Activated CD8-positive, alpha-beta memory T cell treated with anti-CD3 and anti-CD28 coated beads for 36 hours (primary cell): ENCODE data around the gene FIBIN. TPM values are rescaled to one million over a fixed set of nuclear protein-coding genes. Genes with fewer than 3 reads are reported as not detected.

Experiments
- CTCF ChIA-PET: fragments of 350-600 bp; sonication (Branson Sonifier 250); formaldehyde crosslinking; loops from one replicate; lab custom pipeline; 2021; ENCODE audit warnings: antibody characterized with exemption; lab: Charles Lee
- POLR2A ChIA-PET: fragments of 350-600 bp; sonication (Branson Sonifier 250); formaldehyde crosslinking; loops from one replicate; lab custom pipeline; 2021; ENCODE audit warnings: antibody characterized with exemption; lab: Charles Lee
- total RNA-seq, 2 experiments: library from RNA; stranded (reverse); gene quantifications; one replicate each; pipeline ENCODE4 v1.2.3, GENCODE V29; 2021

Gene FIBIN
- total RNA-seq, 2 experiments from 2014 or later, result not detected

DNA sequence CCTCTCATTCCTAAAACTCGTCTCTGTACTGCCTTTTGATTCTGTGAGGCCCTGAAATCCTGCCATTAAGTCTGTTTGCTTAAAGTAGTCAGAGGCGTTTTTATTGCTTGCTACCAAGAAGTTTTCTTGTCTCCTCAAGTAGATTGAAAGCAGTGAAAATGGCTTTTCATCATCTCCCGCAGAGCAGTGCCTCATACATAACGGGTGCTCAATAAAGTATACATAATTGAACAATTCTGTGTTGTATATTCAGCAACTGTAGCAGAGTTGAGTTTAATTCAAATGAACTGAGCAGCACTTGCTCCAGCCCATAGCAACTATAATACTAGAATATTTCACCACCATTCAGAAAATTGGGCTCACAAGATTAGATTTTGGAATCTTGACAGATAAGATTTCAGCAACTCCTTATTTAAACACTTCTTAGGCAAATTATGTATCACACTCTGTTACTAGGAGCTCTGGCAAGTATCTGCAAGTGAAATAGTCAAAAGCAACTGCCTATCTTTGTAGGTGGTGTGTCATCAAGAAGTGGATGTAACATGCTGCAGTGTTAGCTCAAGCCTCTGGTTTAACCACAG is 20.0 kb downstream of the FIBIN start:
- CTCF ChIA-PET, result no interaction called here
- POLR2A ChIA-PET, result no interaction called here

DNA sequence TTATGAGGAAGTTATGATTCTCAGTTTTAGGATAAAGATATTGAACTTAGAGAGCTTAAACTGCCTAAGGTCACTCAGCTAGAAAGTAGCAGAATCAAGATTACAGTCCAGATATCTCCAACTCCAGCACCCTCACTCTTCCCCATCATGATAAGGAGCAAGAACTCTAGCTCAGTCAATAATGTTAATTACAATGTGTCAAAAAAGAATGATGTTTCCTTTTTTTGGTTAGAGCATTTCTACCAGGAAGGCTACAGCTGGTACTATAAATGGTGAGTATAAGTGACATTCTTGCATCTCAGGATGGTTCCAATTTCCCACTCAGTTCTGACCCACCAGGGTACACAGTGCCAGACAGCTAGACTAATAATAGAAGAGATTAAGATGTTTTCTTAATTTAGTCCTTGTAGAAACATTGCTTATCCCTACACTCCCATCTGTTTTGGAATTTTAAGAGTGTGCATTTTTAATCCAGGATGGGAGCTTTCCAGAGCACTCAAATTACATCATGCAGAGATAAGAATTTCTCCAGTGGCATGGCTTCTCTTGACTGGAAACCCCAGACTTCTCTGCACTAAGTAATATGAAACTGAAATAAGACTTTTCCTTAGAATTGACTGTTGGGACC is 25.1 kb downstream of the FIBIN start:
- CTCF ChIA-PET, result no interaction called here
- POLR2A ChIA-PET, result no interaction called here

DNA sequence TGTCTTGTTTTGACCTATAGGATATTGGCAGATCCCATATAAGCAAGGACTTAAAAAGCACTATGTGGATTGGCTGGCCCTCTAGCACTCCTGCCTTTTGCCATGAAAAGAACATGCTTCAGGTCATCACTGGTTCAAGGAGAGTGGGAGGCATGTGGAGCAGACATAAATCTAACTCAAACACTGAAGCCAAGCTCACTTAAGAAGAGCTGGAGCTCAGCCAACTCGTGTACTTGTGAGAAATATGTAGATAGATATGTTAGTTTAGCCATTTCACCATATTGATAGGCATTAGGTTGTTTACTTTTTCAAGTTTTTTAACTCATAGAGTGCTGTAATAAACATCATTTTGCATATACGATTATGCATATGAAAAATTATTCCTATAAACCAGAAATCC is 26.8 kb downstream of the FIBIN start:
- ChIA-PET CTCF (no interaction called here), POLR2A (no interaction called here)

DNA sequence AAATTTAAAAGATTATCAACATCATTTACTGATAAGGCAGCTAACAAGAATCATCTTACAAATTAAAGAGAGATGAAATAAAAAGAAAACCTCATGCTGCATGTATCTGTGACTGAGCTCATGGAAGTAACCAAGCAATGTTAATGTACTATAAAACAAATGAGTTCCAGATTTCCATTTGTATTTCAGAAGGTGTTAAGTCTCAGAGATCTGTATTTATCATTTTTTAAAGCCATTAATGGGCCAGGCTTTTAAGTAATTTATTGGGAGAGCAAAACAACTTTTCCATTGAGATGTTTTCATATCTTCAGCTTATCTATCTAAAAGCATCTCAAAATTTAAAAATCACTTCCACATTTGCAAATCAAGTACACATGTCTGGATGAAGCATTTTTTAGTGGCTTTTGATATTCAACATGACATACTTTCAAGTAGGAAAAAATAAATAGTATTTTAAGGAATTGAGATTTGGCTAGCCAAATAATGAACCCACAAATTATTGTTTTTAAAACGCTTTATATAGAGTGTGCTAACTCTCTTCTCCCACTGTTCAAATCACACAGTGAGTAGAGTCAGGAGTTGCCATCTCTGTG is 28.8 kb downstream of the FIBIN start:
- ChIA-PET CTCF (no interaction called here), POLR2A (no interaction called here)

DNA sequence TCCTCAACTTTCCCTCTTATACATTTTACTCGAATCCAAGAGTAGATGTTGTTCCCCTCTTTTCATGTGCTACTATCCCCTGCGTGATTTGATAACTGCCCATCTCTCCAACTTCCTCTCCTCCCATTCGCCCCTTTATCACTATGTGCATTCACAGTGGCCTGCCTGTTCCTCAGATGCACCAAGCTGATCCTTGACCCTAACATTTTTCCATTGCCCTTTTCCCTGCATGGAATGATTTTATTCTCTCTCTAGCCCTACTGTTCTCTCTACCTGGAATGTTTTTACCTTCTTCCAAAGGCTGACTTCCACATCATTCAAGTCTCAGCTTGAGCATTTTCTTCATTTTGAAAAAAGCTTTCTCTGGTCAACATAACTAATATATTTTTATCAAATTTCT is 31.0 kb downstream of the FIBIN start:
- POLR2A ChIA-PET, result no interaction called here
- CTCF ChIA-PET, result no interaction called here

DNA sequence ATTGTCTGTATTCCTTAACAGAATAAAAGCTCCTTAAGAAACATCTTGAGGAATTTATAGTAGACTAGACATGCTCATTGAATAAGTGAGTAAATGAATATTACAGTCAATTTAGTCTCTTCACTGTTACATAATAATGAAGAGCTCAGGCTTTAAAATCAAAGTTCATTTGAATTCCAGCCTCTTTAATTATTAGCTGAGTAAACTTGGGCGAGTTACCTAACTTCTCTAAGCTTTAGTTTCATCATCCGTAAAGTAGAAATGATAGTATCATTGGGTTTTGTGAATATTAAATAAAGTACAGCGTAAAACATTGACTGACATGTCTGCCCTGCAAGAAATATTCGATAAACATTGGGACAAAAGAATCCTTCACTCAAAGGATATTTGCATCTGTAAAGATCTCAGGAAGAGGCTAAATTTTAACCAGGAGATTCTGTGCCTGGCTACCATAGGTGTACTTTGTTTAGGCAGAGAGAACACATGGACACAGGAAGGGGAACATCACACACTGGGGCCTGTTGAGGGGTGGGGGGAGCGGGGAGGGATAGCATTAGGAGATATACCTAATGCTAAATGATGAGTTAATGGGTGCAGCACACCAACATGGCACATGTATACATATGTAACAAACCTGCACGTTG is 31.5 kb downstream of the FIBIN start:
- ChIA-PET POLR2A (no interaction called here), CTCF (no interaction called here)

DNA sequence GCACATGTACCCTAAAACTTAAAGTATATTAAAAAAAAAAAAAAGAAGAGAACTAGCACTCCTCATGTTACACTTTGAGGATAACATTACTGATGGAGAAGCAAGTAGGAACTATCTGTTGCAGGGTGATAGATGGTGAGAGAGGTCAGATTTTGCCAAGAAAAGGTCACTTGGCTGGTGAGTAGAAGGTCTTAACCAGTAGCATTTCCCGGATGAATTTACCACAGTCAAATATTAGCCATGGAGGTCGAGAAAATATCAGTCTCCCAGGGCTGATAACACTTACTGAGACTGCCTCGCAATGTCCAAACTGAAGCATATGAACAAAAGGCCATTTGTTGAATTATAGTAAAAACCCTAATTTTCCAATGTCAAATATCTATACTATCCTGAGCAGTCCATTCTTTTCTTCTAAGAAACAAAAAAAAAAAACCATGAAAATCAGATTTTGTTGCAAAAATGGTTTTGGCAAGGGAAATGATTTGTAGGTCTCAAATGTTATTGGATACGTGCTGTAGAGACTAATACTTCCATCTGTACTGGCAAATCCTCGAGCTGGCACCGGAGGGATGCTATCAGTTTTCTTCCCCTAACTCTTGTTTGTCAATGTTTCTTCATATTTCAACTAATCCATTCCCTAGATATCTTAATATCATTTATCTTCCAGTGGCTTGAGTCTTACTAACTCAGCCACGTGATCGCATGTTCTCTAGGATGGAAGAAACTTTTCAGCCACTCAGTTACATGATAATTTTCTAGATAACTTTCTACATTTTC is 32.2 kb downstream of the FIBIN start:
- ChIA-PET CTCF (no interaction called here), POLR2A (no interaction called here)

DNA sequence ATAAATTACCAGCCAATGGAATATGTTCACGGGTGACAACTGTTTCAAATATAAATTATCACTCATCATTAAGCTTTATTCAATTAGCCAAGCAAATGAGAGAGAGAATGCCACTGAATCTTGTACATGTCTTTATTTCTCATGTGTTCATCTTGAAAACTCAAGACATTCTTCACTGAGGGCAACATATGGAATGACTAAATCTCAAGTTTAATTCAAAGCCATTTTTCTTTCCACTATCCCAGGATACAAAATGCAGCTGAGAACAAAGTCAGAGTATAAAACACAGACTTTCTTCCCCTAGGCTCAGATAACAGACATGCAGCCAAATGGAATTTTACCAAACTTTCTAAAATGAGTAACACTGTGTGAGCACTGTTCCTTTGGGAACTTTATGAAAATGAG is 34.7 kb downstream of the FIBIN start:
- CTCF ChIA-PET, result no interaction called here
- POLR2A ChIA-PET, result interaction anchor here (0.7 kb wide), 1 partner anchor 13 kb away, joined by 3 read pairs; no protein-coding TSS in a partner anchor

DNA sequence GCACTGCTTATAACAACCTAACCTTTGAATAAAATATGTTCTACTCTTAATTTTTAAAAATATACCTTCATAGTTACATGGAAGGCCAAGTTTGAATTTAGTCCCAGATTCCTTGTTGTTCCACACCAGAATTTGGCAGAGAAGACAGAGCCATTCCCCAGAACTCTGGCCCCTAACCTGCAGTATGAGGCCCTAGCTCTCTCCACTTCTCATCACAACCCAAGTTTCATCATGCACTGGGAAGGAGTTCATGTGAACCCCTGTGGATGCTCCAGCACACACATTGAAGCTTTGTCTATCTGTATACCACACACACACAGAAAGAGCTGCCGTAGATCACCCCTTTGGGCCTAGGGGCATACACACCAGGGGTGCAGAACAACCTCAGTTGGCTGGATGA is 36.1 kb downstream of the FIBIN start:
- ChIA-PET POLR2A (no interaction called here), CTCF (no interaction called here)

DNA sequence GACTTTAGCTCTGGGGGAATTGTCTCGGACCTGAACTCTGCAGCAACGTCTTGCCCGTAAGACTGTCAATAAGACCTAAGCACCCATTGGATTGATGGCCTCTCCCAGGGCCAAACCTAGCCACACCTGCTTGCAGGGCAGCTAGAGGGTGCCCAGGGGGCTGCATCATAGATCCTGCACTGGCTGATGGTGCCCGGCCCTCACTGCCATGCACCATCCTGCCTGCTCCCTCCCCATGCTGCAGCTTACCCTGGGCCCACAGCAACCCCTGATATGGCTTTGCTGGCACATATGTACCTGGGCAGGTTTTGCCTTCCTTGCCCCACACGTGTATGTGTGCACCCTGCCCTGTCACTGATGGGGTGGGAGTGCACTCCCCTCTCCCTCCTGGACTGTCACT is 37.8 kb downstream of the FIBIN start:
- ChIA-PET POLR2A (no interaction called here), CTCF (no interaction called here)

DNA sequence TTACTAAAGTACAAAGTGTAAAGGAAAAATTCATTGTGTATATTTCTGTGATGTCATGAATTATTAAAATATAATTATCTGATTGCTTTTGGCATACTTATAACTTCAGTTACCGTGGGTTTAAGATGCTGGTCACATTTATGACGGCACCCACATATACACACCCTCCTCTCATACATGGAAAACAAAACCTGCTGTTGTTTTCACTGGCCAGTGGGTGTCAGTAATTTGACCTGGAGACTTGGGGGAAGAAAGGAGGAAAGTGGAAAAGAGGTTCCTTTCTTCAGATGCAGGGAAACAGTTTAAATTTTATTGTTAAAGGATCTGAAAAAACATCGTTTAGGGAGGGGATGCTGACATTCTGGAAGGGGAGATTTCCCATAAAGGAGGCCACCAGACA is 46.0 kb downstream of the FIBIN start:
- CTCF ChIA-PET, result no interaction called here
- POLR2A ChIA-PET, result no interaction called here

DNA sequence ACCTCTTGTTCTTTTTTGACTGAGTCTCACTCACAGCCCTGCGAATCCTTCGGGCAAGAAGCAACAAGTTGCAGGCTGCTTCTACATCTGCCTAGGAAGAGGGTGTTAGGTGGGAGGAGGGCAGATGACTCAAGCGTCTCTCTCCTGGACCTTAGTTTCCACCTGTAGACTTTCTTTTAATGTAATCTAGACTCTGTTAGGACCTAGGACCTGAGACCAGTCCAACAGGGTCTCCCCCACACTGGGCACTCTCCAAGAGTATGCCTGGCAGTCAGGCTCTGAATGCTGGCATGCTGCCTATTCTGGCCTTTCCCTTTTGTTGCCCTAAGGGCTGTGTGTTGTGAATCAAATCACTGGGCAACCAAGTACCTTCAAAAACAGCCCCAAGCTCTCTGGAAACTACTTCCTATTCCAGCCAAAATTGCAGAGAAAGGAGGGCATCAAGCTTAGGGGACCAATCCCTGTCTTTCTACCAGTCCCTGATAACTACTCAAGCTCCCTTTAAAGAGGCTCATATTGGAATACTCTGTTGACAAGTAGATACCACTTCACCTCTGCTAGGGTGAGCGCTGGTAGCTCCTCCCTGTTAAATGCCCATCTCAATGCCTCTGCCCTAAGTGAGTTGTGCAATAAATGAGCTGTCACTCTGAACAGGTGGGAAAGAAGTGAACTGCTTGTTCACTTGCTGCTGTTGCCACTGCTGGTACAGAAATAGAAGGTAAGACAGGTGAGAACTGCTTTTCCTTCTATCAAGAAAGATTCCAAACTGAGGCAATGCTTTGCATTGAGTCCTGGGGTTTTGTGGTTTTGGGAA is 46.6 kb downstream of the FIBIN start, which contains the start of gene BBOX1:
TSS of gene BBOX1 (plus strand) at position 514 of the 814 bp plus-strand sequence. CDS start 14,616 bp downstream, outside the sequence.
- ChIA-PET POLR2A (no interaction called here), CTCF (no interaction called here)

DNA sequence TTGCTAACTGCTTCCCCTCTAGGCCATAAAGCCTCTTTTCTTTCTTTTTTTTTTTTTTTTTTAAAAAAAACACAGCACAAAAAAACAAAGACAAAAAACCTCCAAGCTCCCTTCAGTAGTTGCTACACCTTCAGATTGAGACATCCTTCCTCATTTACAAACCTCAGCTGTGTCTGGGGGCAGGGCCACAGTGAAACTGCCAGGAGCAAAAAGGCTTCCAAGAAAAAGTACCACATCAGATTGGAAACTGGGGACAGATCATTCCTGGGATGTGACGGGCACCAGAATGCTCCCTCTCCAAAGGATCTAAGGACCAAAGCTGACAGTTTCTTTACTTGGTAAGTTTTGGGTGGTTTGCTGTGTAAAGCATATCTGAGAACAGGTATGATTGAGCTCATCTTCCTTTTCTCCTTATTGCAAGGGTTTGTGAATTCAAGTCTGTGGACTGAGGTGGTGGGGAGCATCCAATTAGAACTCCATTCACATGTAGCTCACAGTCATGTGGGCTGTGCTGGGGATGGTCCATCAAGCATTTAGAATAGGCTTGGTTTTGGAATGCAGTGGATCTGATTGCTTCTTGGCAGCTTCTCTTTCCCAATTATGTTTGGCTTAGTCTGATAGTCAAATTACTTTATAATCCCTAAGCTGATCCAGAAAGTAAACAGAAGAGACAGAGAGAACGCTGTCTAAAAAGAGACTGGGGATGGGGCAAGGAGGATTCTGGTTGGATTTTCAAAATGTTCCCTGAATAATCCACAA is 47.4 kb downstream of the FIBIN start:
- ChIA-PET POLR2A (no interaction called here), CTCF (interaction anchor here (0.7 kb wide), 1 partner anchor 46 kb away, joined by 3 read pairs; no protein-coding TSS in a partner anchor)

Other genes with a start within 250 kb of the FIBIN start
- gene BBOX1, start 46.7 kb downstream of the FIBIN start, total RNA-seq, result not detected